Measurements from ENCODE around the gene PTPRT.

PTPRT gene

GRCh38 chr20:43017241-43018030 is 172.3 kb downstream of the PTPRT start:
- WGBS, result 73% methylated on average over 13 of the region's 13 CpGs
- H3K4ac ChIP-seq (ENCODE audit: low read depth in 1 of 2, low read length in 2 of 2), result no peak overlapping the region
- no peak for DNase-seq

GRCh38 chr20:43016257-43016656 is 173.4 kb downstream of the PTPRT start:
- WGBS, result 50% methylated on average over 3 of the region's 4 CpGs
- no peak overlapping the region for H3K14ac ChIP-seq (ENCODE audit: low read length in 2 of 2)

More at GRCh38 chr20:43017241-43018030, 172.3 kb downstream of the PTPRT start:
- Histone ChIP-seq H3K9me3 (ENCODE audit: control insufficient read depth, low read length) (no peaks in the 10 kb centered on the region), H2BK15ac (ENCODE audit: low read depth, poor library complexity, severe bottlenecking) (no peak overlapping the region), H2AK5ac (ENCODE audit: low read length, severe bottlenecking) (no peak overlapping the region), H4K91ac (ENCODE audit: low read length) (no peak overlapping the region), H3K4me3 (ENCODE audit: insufficient read depth in 1 of 2, low read depth in 1 of 2, low read length in 2 of 2) (no peak overlapping the region), H2BK12ac (ENCODE audit: low read length in 2 of 2) (no peak overlapping the region), H3K36me3 (ENCODE audit: control insufficient read depth in 1 of 2, insufficient read depth in 2 of 2, low read depth in 1 of 2, low read length in 2 of 2) (no peaks in the 10 kb centered on the region), H3K4me1 (ENCODE audit: control insufficient read depth, insufficient read depth, low read depth, low read length) (no peaks in the 10 kb centered on the region), H2AFZ (ENCODE audit: low read depth, low read length) (no peak overlapping the region), H3K79me1 (replicated peaks; ENCODE audit: low read length, poor library complexity, severe bottlenecking) (no peaks in the 10 kb centered on the region), H3K4me2 (ENCODE audit: low read length, poor library complexity, severe bottlenecking) (no peak overlapping the region), H4K8ac (ENCODE audit: low read length) (no peak overlapping the region), H3K27ac (ENCODE audit: low read length, poor library complexity, severe bottlenecking) (no peak overlapping the region), H2BK120ac (ENCODE audit: low read depth, low read length) (no peak overlapping the region), H2BK5ac (ENCODE audit: low read depth, low read length, poor library complexity, severe bottlenecking) (no peak overlapping the region), H3K9ac (ENCODE audit: low read length) (no peak overlapping the region), H3K23ac (ENCODE audit: low read length in 2 of 2) (no peak overlapping the region), H3K14ac (ENCODE audit: low read length in 2 of 2) (no peak overlapping the region), H3K27me3 (ENCODE audit: control insufficient read depth in 1 of 2, insufficient read depth in 1 of 2, low read length in 2 of 2) (no peaks in the 10 kb centered on the region), H3K18ac (ENCODE audit: low read depth in 1 of 2, low read length in 2 of 2) (no peak overlapping the region)

GRCh38 chr20:43015566-43015965 is 174.1 kb downstream of the PTPRT start:
- H3K36me3 ChIP-seq (ENCODE audit: control insufficient read depth in 1 of 2, insufficient read depth in 2 of 2, low read depth in 1 of 2, low read length in 2 of 2), result no peaks in the 10 kb centered on the region
- H3K27ac ChIP-seq (ENCODE audit: low read length, poor library complexity, severe bottlenecking), result no peak overlapping the region
- H3K9ac ChIP-seq (ENCODE audit: low read length), result no peak overlapping the region
- 86% methylated on average over 1 of the region's 1 CpG for WGBS
- no peak overlapping the region for H2AK5ac ChIP-seq (ENCODE audit: low read length, severe bottlenecking)
- no peak overlapping the region for H2BK5ac ChIP-seq (ENCODE audit: low read depth, low read length, poor library complexity, severe bottlenecking)
- H3K23ac ChIP-seq (ENCODE audit: low read length in 2 of 2), result no peak overlapping the region
- H3K9me3 ChIP-seq (ENCODE audit: control insufficient read depth, low read length), result no peaks in the 10 kb centered on the region
- no peak overlapping the region for H3K4me2 ChIP-seq (ENCODE audit: low read length, poor library complexity, severe bottlenecking)
- H3K18ac ChIP-seq (ENCODE audit: low read depth in 1 of 2, low read length in 2 of 2), result no peak overlapping the region
- H3K14ac ChIP-seq (ENCODE audit: low read length in 2 of 2), result no peak overlapping the region
- DNase-seq, result no peak
- H3K27me3 ChIP-seq (ENCODE audit: control insufficient read depth in 1 of 2, insufficient read depth in 1 of 2, low read length in 2 of 2), result no peaks in the 10 kb centered on the region
- H2BK120ac ChIP-seq (ENCODE audit: low read depth, low read length), result no peak overlapping the region
- H4K91ac ChIP-seq (ENCODE audit: low read length), result no peak overlapping the region
- H3K4me3 ChIP-seq (ENCODE audit: insufficient read depth in 1 of 2, low read depth in 1 of 2, low read length in 2 of 2), result no peak overlapping the region
- H3K79me1 ChIP-seq (replicated peaks; ENCODE audit: low read length, poor library complexity, severe bottlenecking), result no peaks in the 10 kb centered on the region
- no peak overlapping the region for H3K4ac ChIP-seq (ENCODE audit: low read depth in 1 of 2, low read length in 2 of 2)
- H4K8ac ChIP-seq (ENCODE audit: low read length), result no peak overlapping the region
- H3K4me1 ChIP-seq (ENCODE audit: control insufficient read depth, insufficient read depth, low read depth, low read length), result no peaks in the 10 kb centered on the region
- no peak overlapping the region for H2AFZ ChIP-seq (ENCODE audit: low read depth, low read length)
- no peak overlapping the region for H2BK15ac ChIP-seq (ENCODE audit: low read depth, poor library complexity, severe bottlenecking)
- no peak overlapping the region for H2BK12ac ChIP-seq (ENCODE audit: low read length in 2 of 2)

More at GRCh38 chr20:43016257-43016656, 173.4 kb downstream of the PTPRT start:
- H3K18ac ChIP-seq (ENCODE audit: low read depth in 1 of 2, low read length in 2 of 2), result no peak overlapping the region
- H3K4me1 ChIP-seq (ENCODE audit: control insufficient read depth, insufficient read depth, low read depth, low read length), result no peaks in the 10 kb centered on the region
- no peak overlapping the region for H4K91ac ChIP-seq (ENCODE audit: low read length)
- H3K9ac ChIP-seq (ENCODE audit: low read length), result no peak overlapping the region
- H3K4ac ChIP-seq (ENCODE audit: low read depth in 1 of 2, low read length in 2 of 2), result no peak overlapping the region
- H3K27ac ChIP-seq (ENCODE audit: low read length, poor library complexity, severe bottlenecking), result no peak overlapping the region
- no peak overlapping the region for H2BK5ac ChIP-seq (ENCODE audit: low read depth, low read length, poor library complexity, severe bottlenecking)
- no peak overlapping the region for H3K23ac ChIP-seq (ENCODE audit: low read length in 2 of 2)
- no peaks in the 10 kb centered on the region for H3K79me1 ChIP-seq (replicated peaks; ENCODE audit: low read length, poor library complexity, severe bottlenecking)
- no peak overlapping the region for H2BK12ac ChIP-seq (ENCODE audit: low read length in 2 of 2)
- H3K36me3 ChIP-seq (ENCODE audit: control insufficient read depth in 1 of 2, insufficient read depth in 2 of 2, low read depth in 1 of 2, low read length in 2 of 2), result no peaks in the 10 kb centered on the region
- no peaks in the 10 kb centered on the region for H3K9me3 ChIP-seq (ENCODE audit: control insufficient read depth, low read length)
- H3K4me2 ChIP-seq (ENCODE audit: low read length, poor library complexity, severe bottlenecking), result no peak overlapping the region
- no peak overlapping the region for H3K4me3 ChIP-seq (ENCODE audit: insufficient read depth in 1 of 2, low read depth in 1 of 2, low read length in 2 of 2)
- no peak overlapping the region for H2BK15ac ChIP-seq (ENCODE audit: low read depth, poor library complexity, severe bottlenecking)
- no peak overlapping the region for H4K8ac ChIP-seq (ENCODE audit: low read length)
- no peak overlapping the region for H2AK5ac ChIP-seq (ENCODE audit: low read length, severe bottlenecking)
- no peaks in the 10 kb centered on the region for H3K27me3 ChIP-seq (ENCODE audit: control insufficient read depth in 1 of 2, insufficient read depth in 1 of 2, low read length in 2 of 2)
- H2BK120ac ChIP-seq (ENCODE audit: low read depth, low read length), result no peak overlapping the region
- DNase-seq, result no peak
- H2AFZ ChIP-seq (ENCODE audit: low read depth, low read length), result no peak overlapping the region

- no peaks in the 10 kb centered on the region for H3K27me3 ChIP-seq (ENCODE audit: control insufficient read depth in 1 of 2, insufficient read depth in 1 of 2, low read length in 2 of 2)
- no peak overlapping the region for H2AFZ ChIP-seq (ENCODE audit: low read depth, low read length)
- H3K79me1 ChIP-seq (replicated peaks; ENCODE audit: low read length, poor library complexity, severe bottlenecking), result no peaks in the 10 kb centered on the region
- H3K23ac ChIP-seq (ENCODE audit: low read length in 2 of 2), result no peak overlapping the region
- H2BK12ac ChIP-seq (ENCODE audit: low read length in 2 of 2), result no peak overlapping the region
- no peak overlapping the region for H3K4me2 ChIP-seq (ENCODE audit: low read length, poor library complexity, severe bottlenecking)
- WGBS, result 66% methylated on average over 3 of the region's 6 CpGs
- H4K8ac ChIP-seq (ENCODE audit: low read length), result no peak overlapping the region
- H3K4me1 ChIP-seq (ENCODE audit: control insufficient read depth, insufficient read depth, low read depth, low read length), result no peaks in the 10 kb centered on the region
- H3K9ac ChIP-seq (ENCODE audit: low read length), result no peak overlapping the region
- H2BK120ac ChIP-seq (ENCODE audit: low read depth, low read length), result no peak overlapping the region
- no peak overlapping the region for H2AK5ac ChIP-seq (ENCODE audit: low read length, severe bottlenecking)
- H3K36me3 ChIP-seq (ENCODE audit: control insufficient read depth in 1 of 2, insufficient read depth in 2 of 2, low read depth in 1 of 2, low read length in 2 of 2), result no peaks in the 10 kb centered on the region
- H4K91ac ChIP-seq (ENCODE audit: low read length), result no peak overlapping the region
- no peak overlapping the region for H3K4me3 ChIP-seq (ENCODE audit: insufficient read depth in 1 of 2, low read depth in 1 of 2, low read length in 2 of 2)
- H3K27ac ChIP-seq (ENCODE audit: low read length, poor library complexity, severe bottlenecking), result no peak overlapping the region
- no peak overlapping the region for H3K18ac ChIP-seq (ENCODE audit: low read depth in 1 of 2, low read length in 2 of 2)
- no peak overlapping the region for H2BK5ac ChIP-seq (ENCODE audit: low read depth, low read length, poor library complexity, severe bottlenecking)
- no peak overlapping the region for H3K14ac ChIP-seq (ENCODE audit: low read length in 2 of 2)
- no peak overlapping the region for H3K4ac ChIP-seq (ENCODE audit: low read depth in 1 of 2, low read length in 2 of 2)
- H2BK15ac ChIP-seq (ENCODE audit: low read depth, poor library complexity, severe bottlenecking), result no peak overlapping the region
- peaks cover 4% of the 10 kb centered on the region for H3K9me3 ChIP-seq (ENCODE audit: control insufficient read depth, low read length)
- no peak for DNase-seq
Observed at GRCh38 chr20:43014206-43014605, 175.5 kb downstream of the PTPRT start.
